ENCODE results near the gene RANBP17. TPM values are rescaled to one million over a fixed set of nuclear protein-coding genes. Genes with fewer than 3 reads are reported as not detected.

The RANBP17 gene
- total and polyA plus RNA-seq, 9 of the 15 experiments (the other 6 are each of a cell fraction or from before 2014, with no cell fraction given), result not detected

DNA sequence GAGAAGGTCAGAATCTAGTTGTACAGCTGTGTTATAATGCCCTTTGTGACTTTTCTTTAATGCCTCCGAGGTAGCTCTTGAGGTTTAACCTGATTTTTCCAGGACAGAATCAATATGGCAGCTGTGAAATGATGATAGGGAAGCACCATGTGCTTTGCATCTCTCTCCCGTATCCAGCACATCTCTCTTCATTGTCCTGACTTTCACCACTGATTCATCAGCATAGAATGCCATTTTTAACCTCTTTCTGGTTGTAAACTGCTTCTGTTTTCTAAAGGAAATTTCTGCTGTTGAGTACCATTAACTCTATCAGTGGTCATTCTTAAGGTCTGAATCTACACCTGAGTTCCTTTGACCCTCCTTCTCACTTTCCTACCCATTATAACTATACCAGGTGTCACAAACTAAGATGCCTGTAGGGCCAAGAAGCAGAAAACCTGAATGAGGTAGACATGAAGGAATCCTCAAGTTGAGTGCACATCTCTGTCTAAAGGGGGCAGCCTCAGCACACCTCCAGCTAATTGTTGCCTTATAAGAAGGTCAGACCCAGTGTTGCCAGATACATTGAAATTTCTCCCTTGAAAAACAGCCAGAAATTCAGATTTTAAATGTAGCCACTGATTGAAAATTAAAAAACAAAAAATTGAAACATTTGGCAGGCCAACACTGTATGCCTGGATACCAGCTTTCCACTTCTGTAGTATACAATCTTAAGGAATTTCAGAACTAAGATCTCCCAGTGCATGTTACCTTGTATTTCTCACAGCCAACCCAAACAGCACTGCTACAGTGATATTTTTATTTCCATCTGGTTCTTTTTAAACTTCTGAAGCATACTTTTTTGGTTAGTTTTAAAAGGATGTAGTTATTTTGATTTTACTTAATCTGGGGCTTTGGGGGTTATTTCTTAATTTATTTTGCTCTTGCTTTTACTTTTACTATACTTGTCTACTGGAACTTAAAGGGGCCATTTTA lies 411.5 kb downstream of the RANBP17 start:
- no peak overlapping the region for H2AFZ ChIP-seq (ENCODE audit: low read depth, low read length)
- no peaks in the 10 kb centered on the region for H3K9me3 ChIP-seq (replicated peaks; ENCODE audit: control insufficient read depth, insufficient read depth, low read depth, low read length)
- no peaks in the 10 kb centered on the region for H3K79me2 ChIP-seq (ENCODE audit: control insufficient read depth, insufficient read depth, low read length)
- intact Hi-C loops (cut with micrococcal nuclease), result loop anchor here (1.0 to 2.0 kb wide), 2 partner anchors 64 to 69 kb away; no protein-coding TSS in a partner anchor
- H3K36me3 ChIP-seq (ENCODE audit: control insufficient read depth, insufficient read depth, low read length), result no peaks in the 10 kb centered on the region
- ChIA-PET POLR2A (interaction anchor here (0.7 kb wide), 1 partner anchor 11 kb away, joined by 4 read pairs; no protein-coding TSS in a partner anchor), CTCF (ENCODE audit: low intra/inter-chr PET ratio) (interaction anchor here (0.5 to 1.2 kb wide), 2 partner anchors 69 to 789 kb away, joined by 3 to 4 read pairs; no protein-coding TSS in a partner anchor)
- DNase-seq (ENCODE audit: extremely low read depth in 1 of 4, low spot score in 3 of 4), result peak; percentile 13 to 34 (median 15)
- H3K9ac ChIP-seq (ENCODE audit: insufficient read depth in 1 of 2, low read depth in 2 of 2, low read length in 2 of 2), result no peak overlapping the region
- 0% methylated on average over 2 of the region's 2 CpGs for WGBS (ENCODE audit: insufficient coverage, low coverage, missing lambda C conversion rate)
- H3K4me1 ChIP-seq (replicated peaks in 1 of 2; ENCODE audit: control insufficient read depth in 2 of 2, insufficient read depth in 2 of 2, low read length in 2 of 2), result no peaks in the 10 kb centered on the region
- ATAC-seq, result peak; percentile 85
- no TSS peak for BruUV-seq (replicated peaks)
- H3K27me3 ChIP-seq (ENCODE audit: control insufficient read depth in 2 of 2, insufficient read depth in 2 of 2, low read length in 2 of 2), result no peaks in the 10 kb centered on the region
- no peak overlapping the region for H3K4me3 ChIP-seq
- no peak overlapping the region for H3K27ac ChIP-seq (ENCODE audit: extremely low read depth, low read depth, low read length)
- no peaks in the 10 kb centered on the region for H4K20me1 ChIP-seq (replicated peaks; ENCODE audit: control insufficient read depth, insufficient read depth, low read length)
- FAIRE-seq, result peak; percentile 65
- TF ChIP-seq, protein P1, sequence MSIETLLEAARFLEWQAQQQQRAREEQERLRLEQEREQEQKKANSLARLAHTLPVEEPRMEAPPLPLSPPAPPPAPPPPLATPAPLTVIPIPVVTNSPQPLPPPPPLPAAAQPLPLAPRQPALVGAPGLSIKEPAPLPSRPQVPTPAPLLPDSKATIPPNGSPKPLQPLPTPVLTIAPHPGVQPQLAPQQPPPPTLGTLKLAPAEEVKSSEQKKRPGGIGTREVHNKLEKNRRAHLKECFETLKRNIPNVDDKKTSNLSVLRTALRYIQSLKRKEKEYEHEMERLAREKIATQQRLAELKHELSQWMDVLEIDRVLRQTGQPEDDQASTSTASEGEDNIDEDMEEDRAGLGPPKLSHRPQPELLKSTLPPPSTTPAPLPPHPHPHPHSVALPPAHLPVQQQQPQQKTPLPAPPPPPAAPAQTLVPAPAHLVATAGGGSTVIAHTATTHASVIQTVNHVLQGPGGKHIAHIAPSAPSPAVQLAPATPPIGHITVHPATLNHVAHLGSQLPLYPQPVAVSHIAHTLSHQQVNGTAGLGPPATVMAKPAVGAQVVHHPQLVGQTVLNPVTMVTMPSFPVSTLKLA (conservative IDR thresholded peaks at IDR 0.05), result no peak
- TF ChIP-seq ZNF436 (CRISPR knock-in tag; IDR thresholded peaks at IDR 0.05) (no peak), RAD21 (CRISPR knock-in tag; conservative IDR thresholded peaks at IDR 0.05 in 1 of 2, IDR thresholded peaks at IDR 0.05 in 1 of 2) (peak; percentile 26 to 51; a peak in 3 of 4 replicates), CEBPB (tag; IDR thresholded peaks at IDR 0.05) (no peak)
- TF ChIP-seq, protein P2, sequence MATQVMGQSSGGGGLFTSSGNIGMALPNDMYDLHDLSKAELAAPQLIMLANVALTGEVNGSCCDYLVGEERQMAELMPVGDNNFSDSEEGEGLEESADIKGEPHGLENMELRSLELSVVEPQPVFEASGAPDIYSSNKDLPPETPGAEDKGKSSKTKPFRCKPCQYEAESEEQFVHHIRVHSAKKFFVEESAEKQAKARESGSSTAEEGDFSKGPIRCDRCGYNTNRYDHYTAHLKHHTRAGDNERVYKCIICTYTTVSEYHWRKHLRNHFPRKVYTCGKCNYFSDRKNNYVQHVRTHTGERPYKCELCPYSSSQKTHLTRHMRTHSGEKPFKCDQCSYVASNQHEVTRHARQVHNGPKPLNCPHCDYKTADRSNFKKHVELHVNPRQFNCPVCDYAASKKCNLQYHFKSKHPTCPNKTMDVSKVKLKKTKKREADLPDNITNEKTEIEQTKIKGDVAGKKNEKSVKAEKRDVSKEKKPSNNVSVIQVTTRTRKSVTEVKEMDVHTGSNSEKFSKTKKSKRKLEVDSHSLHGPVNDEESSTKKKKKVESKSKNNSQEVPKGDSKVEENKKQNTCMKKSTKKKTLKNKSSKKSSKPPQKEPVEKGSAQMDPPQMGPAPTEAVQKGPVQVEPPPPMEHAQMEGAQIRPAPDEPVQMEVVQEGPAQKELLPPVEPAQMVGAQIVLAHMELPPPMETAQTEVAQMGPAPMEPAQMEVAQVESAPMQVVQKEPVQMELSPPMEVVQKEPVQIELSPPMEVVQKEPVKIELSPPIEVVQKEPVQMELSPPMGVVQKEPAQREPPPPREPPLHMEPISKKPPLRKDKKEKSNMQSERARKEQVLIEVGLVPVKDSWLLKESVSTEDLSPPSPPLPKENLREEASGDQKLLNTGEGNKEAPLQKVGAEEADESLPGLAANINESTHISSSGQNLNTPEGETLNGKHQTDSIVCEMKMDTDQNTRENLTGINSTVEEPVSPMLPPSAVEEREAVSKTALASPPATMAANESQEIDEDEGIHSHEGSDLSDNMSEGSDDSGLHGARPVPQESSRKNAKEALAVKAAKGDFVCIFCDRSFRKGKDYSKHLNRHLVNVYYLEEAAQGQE (IDR thresholded peaks at IDR 0.05; ENCODE audit: borderline replicate concordance), result peak; percentile 20; the same call in 1 of the 2 replicates
- TF ChIP-seq, protein P2 (CRISPR knock-in tag; IDR thresholded peaks at IDR 0.05; ENCODE audit: low read depth), result no peak
- TF ChIP-seq, protein P3, sequence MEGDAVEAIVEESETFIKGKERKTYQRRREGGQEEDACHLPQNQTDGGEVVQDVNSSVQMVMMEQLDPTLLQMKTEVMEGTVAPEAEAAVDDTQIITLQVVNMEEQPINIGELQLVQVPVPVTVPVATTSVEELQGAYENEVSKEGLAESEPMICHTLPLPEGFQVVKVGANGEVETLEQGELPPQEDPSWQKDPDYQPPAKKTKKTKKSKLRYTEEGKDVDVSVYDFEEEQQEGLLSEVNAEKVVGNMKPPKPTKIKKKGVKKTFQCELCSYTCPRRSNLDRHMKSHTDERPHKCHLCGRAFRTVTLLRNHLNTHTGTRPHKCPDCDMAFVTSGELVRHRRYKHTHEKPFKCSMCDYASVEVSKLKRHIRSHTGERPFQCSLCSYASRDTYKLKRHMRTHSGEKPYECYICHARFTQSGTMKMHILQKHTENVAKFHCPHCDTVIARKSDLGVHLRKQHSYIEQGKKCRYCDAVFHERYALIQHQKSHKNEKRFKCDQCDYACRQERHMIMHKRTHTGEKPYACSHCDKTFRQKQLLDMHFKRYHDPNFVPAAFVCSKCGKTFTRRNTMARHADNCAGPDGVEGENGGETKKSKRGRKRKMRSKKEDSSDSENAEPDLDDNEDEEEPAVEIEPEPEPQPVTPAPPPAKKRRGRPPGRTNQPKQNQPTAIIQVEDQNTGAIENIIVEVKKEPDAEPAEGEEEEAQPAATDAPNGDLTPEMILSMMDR (IDR thresholded peaks at IDR 0.05 in 2 of 3, conservative IDR thresholded peaks at IDR 0.05 in 1 of 3; ENCODE audit: insufficient read depth in 2 of 3, low read depth in 1 of 3, low read length in 3 of 3), result peak in 2 of 3 experiments; percentile 43 to 58; a peak in 4 of 6 replicates
- no peak overlapping the region for H3K4me2 ChIP-seq (ENCODE audit: insufficient read depth, low read length)
- no peaks in the 10 kb centered on the region for H3K9me1 ChIP-seq (ENCODE audit: control insufficient read depth, insufficient read depth, low read length)
- in situ Hi-C loops (cut with MboI), result no loop called here

Data from K562 (cell line).